Measurements from ENCODE around the gene RREB1. TPM values are rescaled to one million over a fixed set of nuclear protein-coding genes. Genes with fewer than 3 reads are reported as not detected.

The RREB1 gene
- total and polyA plus RNA-seq, 2 experiments from 2014 or later = 8.5 to 25.5 TPM

DNA sequence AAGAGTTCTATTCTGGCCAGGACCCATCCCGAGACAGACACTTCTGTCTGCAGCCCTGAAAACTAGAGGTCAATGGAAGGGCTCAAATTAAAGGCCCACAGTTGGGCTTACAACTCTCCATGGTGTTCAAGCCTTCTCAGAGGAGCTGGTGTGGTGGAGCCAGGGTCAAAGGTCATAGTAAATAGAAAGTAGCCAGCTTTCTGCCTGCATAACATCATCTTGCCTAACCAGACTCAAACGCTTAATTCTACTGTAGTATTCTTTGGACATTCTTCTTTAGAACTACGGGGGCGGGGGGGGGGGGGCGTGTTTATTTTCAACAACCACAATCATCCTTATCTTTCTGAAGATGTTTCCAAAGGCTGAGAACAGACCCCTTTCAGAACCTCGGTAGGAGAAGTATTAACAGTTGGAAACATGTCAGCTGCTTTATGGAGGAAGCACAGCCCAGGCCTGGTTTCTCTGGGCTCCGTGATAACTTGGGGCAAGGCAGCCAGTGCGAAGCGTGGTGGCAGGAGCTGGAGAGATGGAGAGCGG, 1.5 kb upstream of the RREB1 start:
- Histone ChIP-seq H3F3A (replicated peaks; ENCODE audit: low read depth) (0 out of 2 replicates have a peak, but pooled peaks cover 4% of the 10 kb centered on the region), H3K4me3 (peak overlapping the region; percentile 98), H3K79me2 (replicated peaks; ENCODE audit: insufficient read depth) (peaks cover 18% of the 10 kb centered on the region), H3K36me3 (ENCODE audit: insufficient read depth) (no peaks in the 10 kb centered on the region), H3K27ac (ENCODE audit: low read depth) (no peak overlapping the region), H3K4me1 (ENCODE audit: insufficient read depth) (peaks cover 23% of the 10 kb centered on the region), H2AFZ (peak overlapping the region; percentile 92), H3K4me2 (peak overlapping the region; percentile 96), H3K27me3 (ENCODE audit: insufficient read depth) (peaks cover 45% of the 10 kb centered on the region), H4K20me1 (replicated peaks; ENCODE audit: insufficient read depth) (peaks cover 14% of the 10 kb centered on the region), H3K9me2 (ENCODE audit: insufficient read depth) (no peaks in the 10 kb centered on the region)
- H3K36me3 Mint-ChIP-seq (ENCODE audit: low read depth) = no peaks in the 10 kb centered on the region; the same call in 2 of the 3 replicates
- ATAC-seq = no peak
- no peaks in the 10 kb centered on the region; the same call in 2 of the 3 replicates for H3K9me3 Mint-ChIP-seq
- H3K4me3 Mint-ChIP-seq = peak overlapping the region; percentile 70
- peaks cover 24% of the 10 kb centered on the region for H3K27me3 Mint-ChIP-seq (ENCODE audit: insufficient read depth, low read depth, poor library complexity)
- TF ChIP-seq EZH2phosphoT487 (IDR thresholded peaks at IDR 0.05; ENCODE audit: unreplicated experiment) (no peak), JUNB (IDR thresholded peaks at IDR 0.05; ENCODE audit: unreplicated experiment) (no peak), NANOG (IDR thresholded peaks at IDR 0.05; ENCODE audit: borderline replicate concordance) (no peak), POLR2AphosphoS5 (IDR thresholded peaks at IDR 0.05; ENCODE audit: low read depth) (no peak), STAT1 (IDR thresholded peaks at IDR 0.05; ENCODE audit: unreplicated experiment) (no peak), ZNF114 (CRISPR knock-in tag; IDR thresholded peaks at IDR 0.05) (no peak), CREB1 (CRISPR knock-in tag; IDR thresholded peaks at IDR 0.05; ENCODE audit: low read depth) (no peak), ZNF331 (CRISPR knock-in tag; IDR thresholded peaks at IDR 0.05; ENCODE audit: low read depth) (no peak), EZH2 (IDR thresholded peaks at IDR 0.05; ENCODE audit: low read depth, unreplicated experiment) (no peak)
- TF ChIP-seq, protein P1, sequence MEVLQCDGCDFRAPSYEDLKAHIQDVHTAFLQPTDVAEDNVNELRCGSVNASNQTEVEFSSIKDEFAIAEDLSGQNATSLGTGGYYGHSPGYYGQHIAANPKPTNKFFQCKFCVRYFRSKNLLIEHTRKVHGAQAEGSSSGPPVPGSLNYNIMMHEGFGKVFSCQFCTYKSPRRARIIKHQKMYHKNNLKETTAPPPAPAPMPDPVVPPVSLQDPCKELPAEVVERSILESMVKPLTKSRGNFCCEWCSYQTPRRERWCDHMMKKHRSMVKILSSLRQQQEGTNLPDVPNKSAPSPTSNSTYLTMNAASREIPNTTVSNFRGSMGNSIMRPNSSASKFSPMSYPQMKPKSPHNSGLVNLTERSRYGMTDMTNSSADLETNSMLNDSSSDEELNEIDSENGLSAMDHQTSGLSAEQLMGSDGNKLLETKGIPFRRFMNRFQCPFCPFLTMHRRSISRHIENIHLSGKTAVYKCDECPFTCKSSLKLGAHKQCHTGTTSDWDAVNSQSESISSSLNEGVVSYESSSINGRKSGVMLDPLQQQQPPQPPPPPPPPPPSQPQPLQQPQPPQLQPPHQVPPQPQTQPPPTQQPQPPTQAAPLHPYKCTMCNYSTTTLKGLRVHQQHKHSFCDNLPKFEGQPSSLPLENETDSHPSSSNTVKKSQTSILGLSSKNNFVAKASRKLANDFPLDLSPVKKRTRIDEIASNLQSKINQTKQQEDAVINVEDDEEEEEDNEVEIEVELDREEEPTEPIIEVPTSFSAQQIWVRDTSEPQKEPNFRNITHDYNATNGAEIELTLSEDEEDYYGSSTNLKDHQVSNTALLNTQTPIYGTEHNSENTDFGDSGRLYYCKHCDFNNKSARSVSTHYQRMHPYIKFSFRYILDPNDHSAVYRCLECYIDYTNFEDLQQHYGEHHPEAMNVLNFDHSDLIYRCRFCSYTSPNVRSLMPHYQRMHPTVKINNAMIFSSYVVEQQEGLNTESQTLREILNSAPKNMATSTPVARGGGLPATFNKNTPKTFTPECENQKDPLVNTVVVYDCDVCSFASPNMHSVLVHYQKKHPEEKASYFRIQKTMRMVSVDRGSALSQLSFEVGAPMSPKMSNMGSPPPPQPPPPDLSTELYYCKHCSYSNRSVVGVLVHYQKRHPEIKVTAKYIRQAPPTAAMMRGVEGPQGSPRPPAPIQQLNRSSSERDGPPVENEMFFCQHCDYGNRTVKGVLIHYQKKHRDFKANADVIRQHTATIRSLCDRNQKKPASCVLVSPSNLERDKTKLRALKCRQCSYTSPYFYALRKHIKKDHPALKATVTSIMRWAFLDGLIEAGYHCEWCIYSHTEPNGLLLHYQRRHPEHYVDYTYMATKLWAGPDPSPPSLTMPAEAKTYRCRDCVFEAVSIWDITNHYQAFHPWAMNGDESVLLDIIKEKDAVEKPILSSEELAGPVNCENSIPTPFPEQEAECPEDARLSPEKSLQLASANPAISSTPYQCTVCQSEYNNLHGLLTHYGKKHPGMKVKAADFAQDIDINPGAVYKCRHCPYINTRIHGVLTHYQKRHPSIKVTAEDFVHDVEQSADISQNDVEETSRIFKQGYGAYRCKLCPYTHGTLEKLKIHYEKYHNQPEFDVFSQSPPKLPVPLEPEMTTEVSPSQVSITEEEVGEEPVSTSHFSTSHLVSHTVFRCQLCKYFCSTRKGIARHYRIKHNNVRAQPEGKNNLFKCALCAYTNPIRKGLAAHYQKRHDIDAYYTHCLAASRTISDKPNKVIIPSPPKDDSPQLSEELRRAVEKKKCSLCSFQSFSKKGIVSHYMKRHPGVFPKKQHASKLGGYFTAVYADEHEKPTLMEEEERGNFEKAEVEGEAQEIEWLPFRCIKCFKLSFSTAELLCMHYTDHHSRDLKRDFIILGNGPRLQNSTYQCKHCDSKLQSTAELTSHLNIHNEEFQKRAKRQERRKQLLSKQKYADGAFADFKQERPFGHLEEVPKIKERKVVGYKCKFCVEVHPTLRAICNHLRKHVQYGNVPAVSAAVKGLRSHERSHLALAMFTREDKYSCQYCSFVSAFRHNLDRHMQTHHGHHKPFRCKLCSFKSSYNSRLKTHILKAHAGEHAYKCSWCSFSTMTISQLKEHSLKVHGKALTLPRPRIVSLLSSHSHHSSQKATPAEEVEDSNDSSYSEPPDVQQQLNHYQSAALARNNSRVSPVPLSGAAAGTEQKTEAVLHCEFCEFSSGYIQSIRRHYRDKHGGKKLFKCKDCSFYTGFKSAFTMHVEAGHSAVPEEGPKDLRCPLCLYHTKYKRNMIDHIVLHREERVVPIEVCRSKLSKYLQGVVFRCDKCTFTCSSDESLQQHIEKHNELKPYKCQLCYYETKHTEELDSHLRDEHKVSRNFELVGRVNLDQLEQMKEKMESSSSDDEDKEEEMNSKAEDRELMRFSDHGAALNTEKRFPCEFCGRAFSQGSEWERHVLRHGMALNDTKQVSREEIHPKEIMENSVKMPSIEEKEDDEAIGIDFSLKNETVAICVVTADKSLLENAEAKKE (CRISPR knock-in tag; IDR thresholded peaks at IDR 0.05) = no peak
- peak overlapping the region; percentile 83 for H3K27ac Mint-ChIP-seq
- peaks cover 30% of the 10 kb centered on the region for H3K4me1 Mint-ChIP-seq
- no peak for DNase-seq (ENCODE audit: low spot score)

Measured in GM23338 (cell line).